Mononuclear cell (primary cell): ENCODE measurements around the gene AURKAIP1. TPM values are rescaled to one million over a fixed set of nuclear protein-coding genes. Genes with fewer than 3 reads are reported as not detected.
"Not testable (repeated sequence)": the region's sequence is repeated elsewhere in the genome, so short reads cannot be mapped to it uniquely, and the experiment has no call there.

ENCODE experiments used
- H3K27me3 ChIP-seq: 2 replicates; pipeline ENCODE4 v1.6.0; 2011; ENCODE audit warnings: low read length, control low read depth; ENCODE audit not compliant: insufficient read depth
- H3K4me1 ChIP-seq: 2 replicates; pipeline ENCODE4 v1.5.1; 2011; ENCODE audit warnings: mild to moderate bottlenecking, low read length, control low read depth; ENCODE audit not compliant: insufficient read depth
- H3K4me3 ChIP-seq: 2 replicates; pipeline ENCODE4 v1.5.1; 2011; ENCODE audit warnings: mild to moderate bottlenecking, low read length, moderate library complexity
- H3K9me3 ChIP-seq: 2 replicates; pipeline ENCODE4 v1.5.1; 2011; ENCODE audit warnings: low read depth, mild to moderate bottlenecking, control low read depth, low read length
- total RNA-seq: library from RNA; depleted of rRNA; stranded (reverse); fragments of >200 nt; gene quantifications from one replicate; pipeline ENCODE4 v1.2.3, GENCODE V29; 2012

AURKAIP1 gene
- total RNA-seq, 1 donor = 27.8 TPM

GRCh38 chr1:1399187-1399871 lies 24.3 kb upstream of the AURKAIP1 start, which contains the start of gene CCNL2:
Gene CCNL2 (minus strand): TSS chr1:1399335. CDS start chr1:1399306, 29 bp downstream.
- peak within 1 kb of the TSS; percentile 94 for H3K4me3 ChIP-seq
- H3K27me3 ChIP-seq = no peaks in the 10 kb centered on the region
- H3K9me3 ChIP-seq = no peaks in the 10 kb centered on the region
- peaks cover 35% of the 10 kb centered on the region for H3K4me1 ChIP-seq

- Histone ChIP-seq H3K4me1 (peaks cover 35% of the 10 kb centered on the region), H3K4me3 (peak overlapping the region; percentile 94), H3K27me3 (no peaks in the 10 kb centered on the region), H3K9me3 (no peaks in the 10 kb centered on the region)
Observed at GRCh38 chr1:1398677-1399186, 23.7 kb upstream of the AURKAIP1 start.

- Histone ChIP-seq H3K9me3 (no peaks in the 10 kb centered on the region), H3K4me3 (peak overlapping the region; percentile 94), H3K27me3 (no peaks in the 10 kb centered on the region), H3K4me1 (peaks cover 35% of the 10 kb centered on the region)
Observed at GRCh38 chr1:1397839-1398523, 23.0 kb upstream of the AURKAIP1 start.

GRCh38 chr1:1395166-1395565 lies 20.2 kb upstream of the AURKAIP1 start:
- no peaks in the 10 kb centered on the region for H3K9me3 ChIP-seq

GRCh38 chr1:1394116-1394515 lies 19.1 kb upstream of the AURKAIP1 start:
- no peaks in the 10 kb centered on the region for H3K27me3 ChIP-seq
- H3K4me3 ChIP-seq = no peak overlapping the region
- H3K4me1 ChIP-seq = peaks cover 19% of the 10 kb centered on the region
- no peaks in the 10 kb centered on the region for H3K9me3 ChIP-seq

More at GRCh38 chr1:1395166-1395565, 20.2 kb upstream of the AURKAIP1 start:
- H3K4me1 ChIP-seq = peaks cover 25% of the 10 kb centered on the region
- H3K27me3 ChIP-seq = no peaks in the 10 kb centered on the region
- H3K4me3 ChIP-seq = no peak overlapping the region

- Histone ChIP-seq H3K4me3 (no peak overlapping the region), H3K27me3 (no peaks in the 10 kb centered on the region), H3K9me3 (no peaks in the 10 kb centered on the region), H3K4me1 (peaks cover 17% of the 10 kb centered on the region)
Observed at GRCh38 chr1:1393428-1393827, 18.4 kb upstream of the AURKAIP1 start.

- Histone ChIP-seq H3K9me3 (no peaks in the 10 kb centered on the region), H3K27me3 (no peaks in the 10 kb centered on the region), H3K4me3 (no peak overlapping the region), H3K4me1 (peaks cover 13% of the 10 kb centered on the region)
Observed at GRCh38 chr1:1393014-1393413, 18.0 kb upstream of the AURKAIP1 start.

GRCh38 chr1:1391225-1391624 lies 16.2 kb upstream of the AURKAIP1 start:
- Histone ChIP-seq H3K4me3 (no peak overlapping the region), H3K9me3 (no peaks in the 10 kb centered on the region), H3K4me1 (no peaks in the 10 kb centered on the region), H3K27me3 (no peaks in the 10 kb centered on the region)

GRCh38 chr1:1390675-1391074 lies 15.7 kb upstream of the AURKAIP1 start:
- no peaks in the 10 kb centered on the region for H3K27me3 ChIP-seq
- no peaks in the 10 kb centered on the region for H3K4me1 ChIP-seq
- no peak overlapping the region for H3K4me3 ChIP-seq
- no peaks in the 10 kb centered on the region for H3K9me3 ChIP-seq

- H3K4me1 ChIP-seq = no peaks in the 10 kb centered on the region
- no peaks in the 10 kb centered on the region for H3K27me3 ChIP-seq
- no peak overlapping the region for H3K4me3 ChIP-seq
Observed at GRCh38 chr1:1388078-1388472, 13.1 kb upstream of the AURKAIP1 start.

GRCh38 chr1:1387098-1388077 lies 12.4 kb upstream of the AURKAIP1 start:
- H3K27me3 ChIP-seq = no peaks in the 10 kb centered on the region

More at GRCh38 chr1:1388078-1388472, 13.1 kb upstream of the AURKAIP1 start:
- no peaks in the 10 kb centered on the region for H3K9me3 ChIP-seq

GRCh38 chr1:1385931-1386330 lies 10.9 kb upstream of the AURKAIP1 start:
- H3K9me3 ChIP-seq = no peaks in the 10 kb centered on the region
- H3K27me3 ChIP-seq = no peaks in the 10 kb centered on the region
- no peak overlapping the region for H3K4me3 ChIP-seq
- no peaks in the 10 kb centered on the region for H3K4me1 ChIP-seq

More at GRCh38 chr1:1387098-1388077, 12.4 kb upstream of the AURKAIP1 start:
- H3K4me1 ChIP-seq = no peaks in the 10 kb centered on the region
- no peak overlapping the region for H3K4me3 ChIP-seq
- no peaks in the 10 kb centered on the region for H3K9me3 ChIP-seq

- not testable (repeated sequence) for H3K4me3 ChIP-seq, H3K27me3 ChIP-seq, H3K9me3 ChIP-seq, H3K4me1 ChIP-seq
Observed at GRCh38 chr1:1385339-1385738, 10.3 kb upstream of the AURKAIP1 start.

- Histone ChIP-seq H3K4me1 (peaks cover 1% of the 10 kb centered on the region), H3K27me3 (no peaks in the 10 kb centered on the region), H3K4me3 (no peak overlapping the region), H3K9me3 (no peaks in the 10 kb centered on the region)
Observed at GRCh38 chr1:1381294-1381693, 6.3 kb upstream of the AURKAIP1 start.
